ENCODE data around the gene SMYD3. TPM values are rescaled to one million over a fixed set of nuclear protein-coding genes. Genes with fewer than 3 reads are reported as not detected.

The SMYD3 gene
- total RNA-seq, 1 donor from 2014 or later = 27.2 TPM

DNA sequence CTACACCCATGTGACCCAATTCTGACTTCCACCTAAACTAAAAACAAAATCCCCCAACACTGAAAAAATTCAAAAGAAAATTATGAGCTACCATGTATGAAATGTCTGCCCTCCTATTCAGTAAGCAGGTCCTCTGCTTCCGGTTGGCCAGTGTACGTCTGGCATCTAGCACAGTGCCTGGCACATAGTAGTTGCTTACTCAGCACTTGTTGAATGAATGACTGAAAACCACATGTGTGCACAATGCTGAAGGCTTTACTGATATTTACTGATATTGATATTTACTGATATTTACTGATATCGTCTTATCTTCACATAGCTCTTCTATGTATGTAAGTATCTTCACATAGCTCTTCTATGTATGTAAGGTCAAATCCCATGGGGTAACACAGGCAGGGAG, 642.2 kb downstream of the SMYD3 start:
- intact Hi-C loops (cut with DNase I) = no loop called here
- Histone ChIP-seq H3K27ac (no peak overlapping the region), H3K4me3 (no peak overlapping the region), H3K36me3 (peaks cover 9% of the 10 kb centered on the region), H3K9me3 (no peaks in the 10 kb centered on the region), H3K4me1 (peaks cover 7% of the 10 kb centered on the region), H3K27me3 (no peaks in the 10 kb centered on the region)
- DNase-seq = no peak
- no peak for ATAC-seq
- TF ChIP-seq, protein P1, sequence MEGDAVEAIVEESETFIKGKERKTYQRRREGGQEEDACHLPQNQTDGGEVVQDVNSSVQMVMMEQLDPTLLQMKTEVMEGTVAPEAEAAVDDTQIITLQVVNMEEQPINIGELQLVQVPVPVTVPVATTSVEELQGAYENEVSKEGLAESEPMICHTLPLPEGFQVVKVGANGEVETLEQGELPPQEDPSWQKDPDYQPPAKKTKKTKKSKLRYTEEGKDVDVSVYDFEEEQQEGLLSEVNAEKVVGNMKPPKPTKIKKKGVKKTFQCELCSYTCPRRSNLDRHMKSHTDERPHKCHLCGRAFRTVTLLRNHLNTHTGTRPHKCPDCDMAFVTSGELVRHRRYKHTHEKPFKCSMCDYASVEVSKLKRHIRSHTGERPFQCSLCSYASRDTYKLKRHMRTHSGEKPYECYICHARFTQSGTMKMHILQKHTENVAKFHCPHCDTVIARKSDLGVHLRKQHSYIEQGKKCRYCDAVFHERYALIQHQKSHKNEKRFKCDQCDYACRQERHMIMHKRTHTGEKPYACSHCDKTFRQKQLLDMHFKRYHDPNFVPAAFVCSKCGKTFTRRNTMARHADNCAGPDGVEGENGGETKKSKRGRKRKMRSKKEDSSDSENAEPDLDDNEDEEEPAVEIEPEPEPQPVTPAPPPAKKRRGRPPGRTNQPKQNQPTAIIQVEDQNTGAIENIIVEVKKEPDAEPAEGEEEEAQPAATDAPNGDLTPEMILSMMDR (IDR thresholded peaks at IDR 0.05) = no peak

DNA sequence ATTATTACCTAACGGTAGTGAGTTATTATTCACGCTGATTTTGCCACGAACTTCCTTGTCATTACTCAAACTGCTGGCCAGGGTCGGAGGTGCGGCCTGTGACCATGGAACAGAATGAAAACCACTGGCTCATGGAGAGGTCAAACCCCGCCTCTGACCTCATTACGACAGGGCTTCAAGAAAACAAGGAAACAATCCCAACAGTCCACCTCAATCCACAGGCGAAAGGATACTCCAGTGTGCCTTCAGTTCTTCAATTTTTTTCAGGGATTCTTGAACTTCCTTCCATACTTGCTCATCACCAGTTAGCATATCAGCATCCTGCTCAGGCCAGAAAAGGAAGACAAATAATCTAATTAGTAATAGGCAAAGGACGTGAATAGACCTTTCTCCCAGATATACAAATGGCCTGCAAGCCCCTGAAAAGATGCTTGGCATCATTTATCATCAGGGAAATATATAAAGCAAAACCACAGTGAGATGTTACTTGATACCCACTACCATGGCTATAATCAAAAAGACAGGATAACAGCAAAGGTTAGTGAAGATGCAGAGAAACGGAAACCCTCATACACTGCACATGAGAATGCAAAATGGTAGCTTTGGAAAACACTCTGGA, 643.4 kb downstream of the SMYD3 start:
- Histone ChIP-seq H3K9me3 (no peaks in the 10 kb centered on the region), H3K27me3 (no peaks in the 10 kb centered on the region), H3K4me1 (peaks cover 7% of the 10 kb centered on the region), H3K27ac (no peak overlapping the region), H3K4me3 (no peak overlapping the region), H3K36me3 (peaks cover 9% of the 10 kb centered on the region)
- no peak for ATAC-seq
- intact Hi-C loops (cut with DNase I) = no loop called here
- TF ChIP-seq, protein P1 (IDR thresholded peaks at IDR 0.05) = no peak
- no peak for DNase-seq

DNA sequence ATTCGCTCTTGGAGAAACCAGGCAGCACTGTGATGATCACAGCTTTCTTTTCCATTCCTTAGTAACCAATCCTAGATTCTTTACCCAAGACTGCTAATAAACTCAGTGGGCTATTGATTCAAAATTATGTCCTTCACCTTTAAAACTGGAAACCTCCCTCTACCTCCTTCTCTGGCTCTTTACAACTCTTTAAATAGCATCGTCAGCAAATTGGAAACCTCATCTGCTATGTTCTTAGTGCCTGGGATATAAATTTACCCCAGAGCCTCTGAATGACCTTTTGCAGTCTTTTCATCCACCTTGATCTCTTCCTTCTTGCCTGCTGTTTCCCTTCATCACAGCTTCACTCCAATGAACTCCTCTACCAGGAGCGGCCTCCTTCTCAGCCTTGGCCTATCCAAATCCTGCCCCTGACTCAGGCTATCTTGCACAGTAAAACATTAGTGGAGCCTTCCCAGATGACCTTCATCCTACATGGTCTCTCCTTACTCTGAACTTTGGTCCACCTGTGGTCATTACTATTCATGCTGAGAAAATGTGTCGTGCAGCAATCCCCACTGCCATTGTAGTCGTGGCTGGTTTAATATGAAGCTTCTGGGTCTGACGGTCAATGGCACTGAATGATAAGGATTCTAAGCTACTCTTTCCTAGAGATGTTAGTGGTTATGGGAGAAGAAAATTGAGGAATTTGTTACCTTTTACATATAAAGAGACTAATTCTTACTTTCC, 644.1 kb downstream of the SMYD3 start:
- intact Hi-C loops (cut with DNase I) = no loop called here
- no peak for DNase-seq
- H3K4me3 ChIP-seq = no peak overlapping the region
- H3K27me3 ChIP-seq = no peaks in the 10 kb centered on the region
- H3K4me1 ChIP-seq = peaks cover 7% of the 10 kb centered on the region
- no peaks in the 10 kb centered on the region for H3K9me3 ChIP-seq
- H3K36me3 ChIP-seq = peaks cover 9% of the 10 kb centered on the region
- TF ChIP-seq, protein P1 (IDR thresholded peaks at IDR 0.05) = no peak
- no peak overlapping the region for H3K27ac ChIP-seq
- no peak for ATAC-seq

DNA sequence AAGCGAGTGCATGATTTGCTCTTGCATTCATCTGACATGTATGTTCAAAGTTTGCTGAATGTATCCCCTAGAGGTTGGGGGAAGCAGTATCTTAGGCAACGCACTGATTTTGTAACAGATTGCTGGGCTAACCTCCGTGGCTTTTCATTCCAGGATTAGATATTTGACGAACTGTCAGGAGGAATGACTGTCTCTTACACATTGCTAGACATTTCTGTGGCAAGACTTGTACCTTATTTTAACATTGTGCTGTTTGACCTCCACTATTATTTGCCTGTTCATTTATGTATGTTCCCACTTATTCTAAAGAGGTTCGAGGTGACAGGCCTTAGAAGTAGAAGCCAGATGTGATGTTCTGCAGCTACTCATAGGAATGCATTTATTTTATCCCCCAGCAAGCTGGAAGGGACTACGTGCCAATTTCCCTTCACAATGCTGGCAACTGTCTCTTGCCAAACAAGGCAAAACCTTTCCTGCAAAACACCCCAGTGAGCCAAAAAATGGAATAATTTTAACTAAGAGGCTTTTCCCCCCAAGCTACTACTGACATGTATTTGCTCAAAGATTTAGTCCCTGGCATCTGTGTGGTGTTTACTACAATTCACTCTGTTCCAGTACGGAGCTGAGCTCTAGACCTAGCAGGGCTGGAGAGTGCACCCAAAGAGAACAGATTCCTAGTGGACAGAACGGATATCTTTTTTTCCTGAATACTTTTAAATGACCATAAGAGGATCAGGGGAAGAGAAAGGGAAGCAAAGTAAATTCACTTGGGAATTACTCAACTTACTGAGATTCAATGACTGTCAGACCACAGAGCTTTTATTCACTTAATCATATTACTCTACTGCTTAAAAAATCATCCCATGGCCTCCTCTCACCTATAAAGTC, 646.2 kb downstream of the SMYD3 start:
- Histone ChIP-seq H3K4me3 (no peak overlapping the region), H3K9me3 (no peaks in the 10 kb centered on the region), H3K27me3 (no peaks in the 10 kb centered on the region), H3K27ac (peak overlapping the region; percentile 26), H3K36me3 (peaks cover 9% of the 10 kb centered on the region), H3K4me1 (peaks cover 13% of the 10 kb centered on the region)
- intact Hi-C loops (cut with DNase I) = no loop called here
- TF ChIP-seq, protein P1 (IDR thresholded peaks at IDR 0.05) = no peak
- DNase-seq (no peak), ATAC-seq (peak; percentile 36)

DNA sequence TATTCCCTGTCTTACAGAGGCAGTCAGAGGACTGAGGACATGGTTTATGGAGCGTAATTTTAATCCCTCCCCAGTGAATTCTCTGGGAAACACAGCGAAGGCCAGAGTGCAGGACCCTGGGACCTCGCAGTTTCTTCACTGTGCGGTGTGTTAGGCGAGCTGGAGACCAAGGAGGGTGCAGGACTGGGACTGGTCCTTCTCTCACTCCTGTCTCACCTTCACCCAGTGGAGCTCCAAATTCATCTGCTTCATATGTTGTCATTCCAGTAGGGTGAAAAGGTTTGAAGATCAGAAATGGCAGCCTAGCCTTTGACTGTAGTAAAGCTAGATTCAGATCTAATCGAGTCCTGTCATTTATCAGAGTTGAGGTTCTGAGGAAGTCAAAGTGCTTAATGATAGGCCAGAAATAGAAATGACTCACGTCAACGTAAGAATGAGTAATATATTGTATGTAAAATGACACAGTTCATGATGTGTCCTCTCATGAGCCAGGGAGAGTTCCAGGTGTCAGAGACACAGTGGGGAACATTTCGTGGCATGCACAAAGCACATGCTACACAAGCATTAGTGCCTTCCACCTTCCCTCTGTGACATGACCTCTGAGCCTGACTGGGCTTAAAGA, 647.5 kb downstream of the SMYD3 start:
- ATAC-seq (no peak), DNase-seq (no peak)
- intact Hi-C loops (cut with DNase I) = no loop called here
- no peaks in the 10 kb centered on the region for H3K9me3 ChIP-seq
- peaks cover 15% of the 10 kb centered on the region for H3K4me1 ChIP-seq
- H3K27ac ChIP-seq = peak overlapping the region; percentile 42
- no peaks in the 10 kb centered on the region for H3K27me3 ChIP-seq
- peak overlapping the region; percentile 14 for H3K4me3 ChIP-seq
- peaks cover 9% of the 10 kb centered on the region for H3K36me3 ChIP-seq
- TF ChIP-seq, protein P1 (IDR thresholded peaks at IDR 0.05) = no peak
